Psoas muscle (tissue), 8 donors: ENCODE data around the gene RNASEH2B. TPM values are rescaled to one million over a fixed set of nuclear protein-coding genes. Genes with fewer than 3 reads are reported as not detected.

Experiments used
- ATAC-seq, 4 donors: fragments of 200-7000 bp; cut with Tn5 transposase; one replicate each; pipeline ENCODE4 v1.9.1; 2020; ENCODE audit warnings: moderate library complexity in 3 of 4, mild to moderate bottlenecking in 2 of 4
- DNase-seq, 2 donors: peaks; one replicate each; pipeline ENCODE4 v3.0.0-alpha.2; 2020
- H3K27ac ChIP-seq: fragments of 200-600 bp; one replicate; pipeline ENCODE4 v1.8.0; 2022
- H3K27me3 ChIP-seq, 3 donors: fragments of 200-600 bp in 1 of 3; one replicate each; pipeline versions ENCODE4 v1.6.1 to v1.8.0; 2013 to 2022; ENCODE audit warnings: low read length in 2 of 3, mild to moderate bottlenecking in 2 of 3, moderate library complexity in 1 of 3; ENCODE audit not compliant: insufficient read depth in 3 of 3
- H3K36me3 ChIP-seq, 2 donors: fragments of 200-600 bp in 1 of 2; one replicate each; pipeline versions ENCODE4 v1.6.1 to v1.8.0; 2013 to 2022; ENCODE audit warnings: low read depth in 1 of 2, mild to moderate bottlenecking in 1 of 2, moderate library complexity in 1 of 2; ENCODE audit not compliant: insufficient read depth in 1 of 2
- H3K4me1 ChIP-seq: fragments of 200-600 bp; one replicate; pipeline ENCODE4 v1.8.0; 2022
- H3K4me3 ChIP-seq: fragments of 200-600 bp; one replicate; pipeline ENCODE4 v1.8.0; 2022; ENCODE audit warnings: mild to moderate bottlenecking
- H3K9me3 ChIP-seq: fragments of 200-600 bp; one replicate; pipeline ENCODE4 v1.8.0; 2022
- CTCF ChIP-seq: fragments of 200-600 bp; IDR thresholded peaks from one replicate; pipeline ENCODE4 v1.8.0; 2022; ENCODE audit warnings: antibody characterized with exemption
- WGBS, 3 donors: extraction: QIAGEN DNeasy Blood & Tissue Kit; methylation state at CpG; one replicate each; pipeline versions ENCODE4 v1.1.6 to v1.1.7; 2013; 5-methylcytosine and 5-hydroxymethylcytosine counted together
- intact Hi-C, 2 donors: fragments of 100-400 bp; cut with DNase I; formaldehyde crosslinking; loops; one replicate each; pipeline versions ENCODE4 v1.11.0 to v1.14.2; 2022
- polyA plus RNA-seq, 3 donors: library from polyadenylated mRNA; stranded (reverse); fragments of 200-250 nt; gene quantifications; one replicate each; pipeline ENCODE4 v1.2.3, GENCODE V29; 2013
- total RNA-seq, 4 donors: library from RNA; stranded (reverse); fragmentation: NEBNext Ultra II Directional in 2 of 4; extraction: Animal tissue kit (Norgen Biotek cat#: 25700) in 2 of 4; gene quantifications; one replicate each; pipeline versions ENCODE4 v1.2.1 to v1.2.4, GENCODE V29; 2021 to 2023
- donor health status: healthy with polysubstance abuse.
- donor health status: DM: no; HTN: no; CAD: no; lungs with moderate emphysema.
- donor health status: Bipolar disorder and iron deficiency.
- donor health status: healthy.
- donor health status: DM: yes; HTN: yes; CAD: no.
- donor health status: DM: no; HTN: no; CAD: no.
- donor health status: DM: no; HTN: no; CAD: no.
- donor health status: DM: yes; HTN: yes; CAD: no.

Gene RNASEH2B
- total and polyA plus RNA-seq, 7 donors = 10.6 to 20.7 (median 16.7) TPM

- intact Hi-C loops = no loop called here
- ATAC-seq = no peak
- no peak overlapping the region for H3K27ac ChIP-seq
These were observed 14.4 kb downstream of the RNASEH2B start for GRCh38 chr13:50924025-50924424.

GRCh38 chr13:50927701-50928100 lies 18.1 kb downstream of the RNASEH2B start:
- no peaks in the 10 kb centered on the region for H3K4me1 ChIP-seq
- DNase-seq (no peak), ATAC-seq (no peak)
- H3K9me3 ChIP-seq = peaks cover 27% of the 10 kb centered on the region
- intact Hi-C loops = no loop called here
- WGBS, 3 donors = 79 to 88% (median 81%) methylated on average over 2 of the region's 2 CpGs
- TF ChIP-seq CTCF = no peak
- no peaks in the 10 kb centered on the region for H3K27me3 ChIP-seq
- peaks cover 0 to 20% of the 10 kb centered on the region in 2 donors for H3K36me3 ChIP-seq
- no peak overlapping the region for H3K27ac ChIP-seq
- H3K4me3 ChIP-seq = no peak overlapping the region

More at GRCh38 chr13:50924025-50924424, 14.4 kb downstream of the RNASEH2B start:
- H3K4me1 ChIP-seq = peaks cover 4% of the 10 kb centered on the region
- DNase-seq = no peak
- no peaks in the 10 kb centered on the region for H3K27me3 ChIP-seq
- no peaks in the 10 kb centered on the region for H3K36me3 ChIP-seq
- no peak for TF ChIP-seq CTCF
- no peak overlapping the region for H3K4me3 ChIP-seq
- H3K9me3 ChIP-seq = peaks cover 28% of the 10 kb centered on the region

GRCh38 chr13:50928102-50928501 lies 18.5 kb downstream of the RNASEH2B start:
- Histone ChIP-seq H3K9me3 (peaks cover 23% of the 10 kb centered on the region), H3K27me3 (no peaks in the 10 kb centered on the region), H3K4me1 (no peaks in the 10 kb centered on the region), H3K36me3 (peaks cover 0 to 24% of the 10 kb centered on the region in 2 donors), H3K27ac (no peak overlapping the region), H3K4me3 (no peak overlapping the region)
- no peak for TF ChIP-seq CTCF
- ATAC-seq = no peak
- DNase-seq = no peak
- intact Hi-C loops = no loop called here
- 50 to 61% (median 50%) methylated on average over 2 of the region's 2 CpGs for whole genome bisulfite sequencing, 3 donors

GRCh38 chr13:50928659-50929462 lies 19.3 kb downstream of the RNASEH2B start:
- DNase-seq (no peak), ATAC-seq (no peak)
- intact Hi-C loops = no loop called here
- WGBS, 3 donors = 83 to 87% (median 87%) methylated on average over 3 of the region's 3 CpGs
- no peaks in the 10 kb centered on the region for H3K27me3 ChIP-seq
- peaks cover 15% of the 10 kb centered on the region for H3K9me3 ChIP-seq
- no peak overlapping the region for H3K27ac ChIP-seq
- no peaks in the 10 kb centered on the region for H3K4me1 ChIP-seq
- H3K36me3 ChIP-seq = peaks cover 0 to 27% of the 10 kb centered on the region in 2 donors
- TF ChIP-seq CTCF = no peak
- no peak overlapping the region for H3K4me3 ChIP-seq
